ENCODE results near the gene F12. TPM values are rescaled to one million over a fixed set of nuclear protein-coding genes. Genes with fewer than 3 reads are reported as not detected.
A peak's percentile ranks its signal among the peaks of the same experiment; 100 is the strongest.
"Not testable (repeated sequence)": the region's sequence is repeated elsewhere in the genome, so short reads cannot be mapped to it uniquely, and the experiment has no call there.

F12 gene
- total RNA-seq, 1 experiment from 2014 or later, result 10.0 TPM

GRCh38 chr5:177378884-177379883 is 30.2 kb downstream of the F12 start:
- no peak for ATAC-seq
- no peak for DNase-seq (ENCODE audit: low spot score)
- no peak for TF ChIP-seq ATF1 (CRISPR knock-in tag; IDR thresholded peaks at IDR 0.05)
- peak; percentile 22; the same call in 1 of the 2 replicates for TF ChIP-seq GABPB1 (CRISPR knock-in tag; IDR thresholded peaks at IDR 0.05)
- no peaks in the 10 kb centered on the region for H3K9me3 Mint-ChIP-seq
- H3K27me3 Mint-ChIP-seq (ENCODE audit: low read depth), result peaks cover 18% of the 10 kb centered on the region
- POLR2A ChIA-PET, result interaction anchor here (0.6 to 1.6 kb wide), 2 partner anchors 23 to 66 kb away, joined by 5 read pairs; no protein-coding TSS in a partner anchor
- CTCF ChIA-PET, result interaction anchor here (0.5 to 4.6 kb wide), 9 partner anchors 9 to 198 kb away, joined by 3 to 52 read pairs (median 5); no protein-coding TSS in a partner anchor
- H3K4me1 Mint-ChIP-seq, result peaks cover 24% of the 10 kb centered on the region
- no peak overlapping the region for H3K4me3 Mint-ChIP-seq
- no peaks in the 10 kb centered on the region for H3K36me3 Mint-ChIP-seq
- no peak overlapping the region for H3K27ac Mint-ChIP-seq

GRCh38 chr5:177377851-177378776 is 31.2 kb downstream of the F12 start:
- ATAC-seq (no peak), DNase-seq (ENCODE audit: low spot score) (no peak)
- Mint-ChIP-seq H3K4me3 (no peak overlapping the region), H3K27me3 (ENCODE audit: low read depth) (peaks cover 14% of the 10 kb centered on the region), H3K27ac (no peak overlapping the region), H3K36me3 (no peaks in the 10 kb centered on the region), H3K4me1 (peaks cover 32% of the 10 kb centered on the region), H3K9me3 (no peaks in the 10 kb centered on the region)
- TF ChIP-seq PRDM15 (CRISPR knock-in tag; IDR thresholded peaks at IDR 0.05) (0 out of 2 replicates have a peak, but pooled peaks have one; percentile 22), PREB (CRISPR knock-in tag; IDR thresholded peaks at IDR 0.05; ENCODE audit: borderline replicate concordance) (no peak)
- ChIA-PET POLR2A (interaction anchor here (1.1 to 1.6 kb wide), 3 partner anchors 24 to 77 kb away, joined by 3 to 5 read pairs (median 3); no protein-coding TSS in a partner anchor), CTCF (interaction anchor here (0.5 to 4.6 kb wide), 13 partner anchors 8 to 199 kb away, joined by 3 to 52 read pairs (median 4); no protein-coding TSS in a partner anchor)

GRCh38 chr5:177376107-177376506 is 33.3 kb downstream of the F12 start:
- Mint-ChIP-seq H3K9me3 (no peaks in the 10 kb centered on the region), H3K4me3 (no peak overlapping the region), H3K4me1 (peaks cover 24% of the 10 kb centered on the region), H3K27me3 (ENCODE audit: low read depth) (peaks cover 10% of the 10 kb centered on the region), H3K27ac (no peak overlapping the region), H3K36me3 (no peaks in the 10 kb centered on the region; the same call in 1 of the 2 replicates)
- TF ChIP-seq ZBTB21 (CRISPR knock-in tag; IDR thresholded peaks at IDR 0.05; ENCODE audit: borderline replicate concordance) (no peak), ZNF317 (CRISPR knock-in tag; IDR thresholded peaks at IDR 0.05; ENCODE audit: borderline replicate concordance, low read depth) (no peak), CBFB (CRISPR knock-in tag; IDR thresholded peaks at IDR 0.05; ENCODE audit: low read depth) (no peak), CREM (CRISPR knock-in tag; IDR thresholded peaks at IDR 0.05) (no peak), GRHL2 (CRISPR knock-in tag; IDR thresholded peaks at IDR 0.05; ENCODE audit: insufficient replicate concordance, severe bottlenecking) (no peak), NFE2L1 (CRISPR knock-in tag; IDR thresholded peaks at IDR 0.05) (no peak), ZNF121 (CRISPR knock-in tag; IDR thresholded peaks at IDR 0.05) (no peak), ZMAT4 (CRISPR knock-in tag; IDR thresholded peaks at IDR 0.05) (no peak)
- ChIA-PET CTCF (interaction anchor here (1.3 to 1.4 kb wide), 2 partner anchors 9 to 26 kb away, joined by 3 read pairs; no protein-coding TSS in a partner anchor), POLR2A (no interaction called here)
- no peak for ATAC-seq
- no peak for DNase-seq (ENCODE audit: low spot score)

GRCh38 chr5:177375516-177375915 is 33.8 kb downstream of the F12 start:
- H3K9me3 Mint-ChIP-seq; H3K4me3 Mint-ChIP-seq; POLR2A ChIA-PET; H3K27ac Mint-ChIP-seq; H3K36me3 Mint-ChIP-seq; DNase-seq (ENCODE audit: low spot score); ATAC-seq: not testable (repeated sequence)
- CTCF ChIA-PET, result interaction anchor here (1.2 to 13.2 kb wide), 4 partner anchors 9 to 79 kb away, joined by 3 to 216 read pairs (median 144); partner anchors contain the start of gene PFN3
- peaks cover 21% of the 10 kb centered on the region for H3K4me1 Mint-ChIP-seq
- peaks cover 10% of the 10 kb centered on the region for H3K27me3 Mint-ChIP-seq (ENCODE audit: low read depth)

Measured in WTC11 (cell line).